Left colon (tissue), 2 donors: ENCODE measurements around the gene KCNK7. TPM values are rescaled to one million over a fixed set of nuclear protein-coding genes. Genes with fewer than 3 reads are reported as not detected.
A peak's percentile ranks its signal among the peaks of the same experiment; 100 is the strongest.
"Not testable (repeated sequence)": the region's sequence is repeated elsewhere in the genome, so short reads cannot be mapped to it uniquely, and the experiment has no call there.

Source experiments
- ATAC-seq: fragments of 200-7000 bp; cut with Tn5 transposase; one replicate; pipeline ENCODE4 v1.9.1; 2020; ENCODE audit warnings: mild to moderate bottlenecking, moderate library complexity
- DNase-seq, 2 donors: peaks; one replicate each; pipeline ENCODE4 v3.0.0-alpha.2; 2020
- intact Hi-C, 2 donors: fragments of 100-400 bp; cut with DNase I in 1 of 2; cut with micrococcal nuclease in 1 of 2; formaldehyde crosslinking; loops; one replicate each; pipeline versions ENCODE4 v1.11.2 to v1.14.0; 2022; cut with DNase I, micrococcal nuclease
- total RNA-seq, 2 donors: library from RNA; stranded (reverse); fragmentation: NEBNext Ultra II Directional; extraction: Animal tissue kit (Norgen Biotek cat#: 25700); gene quantifications; one replicate each; pipeline ENCODE4 v1.2.1, GENCODE V29; 2021
- donor health status: DM: no; HTN: no; CAD: no.
- donor health status: DM: yes; HTN: yes; CAD: no.

KCNK7 gene
- total RNA-seq, 2 donors from 2014 or later = 0.40 to 1.3 TPM

- no peak for ATAC-seq
- no peak for DNase-seq
- intact Hi-C loops = loop anchor here in 1 of 2 donors (10.0 kb wide), 1 partner anchor 59 kb away; no protein-coding TSS in a partner anchor
Observed at GRCh38 chr11:65565624-65566453, 29.8 kb downstream of the KCNK7 start.

DNA sequence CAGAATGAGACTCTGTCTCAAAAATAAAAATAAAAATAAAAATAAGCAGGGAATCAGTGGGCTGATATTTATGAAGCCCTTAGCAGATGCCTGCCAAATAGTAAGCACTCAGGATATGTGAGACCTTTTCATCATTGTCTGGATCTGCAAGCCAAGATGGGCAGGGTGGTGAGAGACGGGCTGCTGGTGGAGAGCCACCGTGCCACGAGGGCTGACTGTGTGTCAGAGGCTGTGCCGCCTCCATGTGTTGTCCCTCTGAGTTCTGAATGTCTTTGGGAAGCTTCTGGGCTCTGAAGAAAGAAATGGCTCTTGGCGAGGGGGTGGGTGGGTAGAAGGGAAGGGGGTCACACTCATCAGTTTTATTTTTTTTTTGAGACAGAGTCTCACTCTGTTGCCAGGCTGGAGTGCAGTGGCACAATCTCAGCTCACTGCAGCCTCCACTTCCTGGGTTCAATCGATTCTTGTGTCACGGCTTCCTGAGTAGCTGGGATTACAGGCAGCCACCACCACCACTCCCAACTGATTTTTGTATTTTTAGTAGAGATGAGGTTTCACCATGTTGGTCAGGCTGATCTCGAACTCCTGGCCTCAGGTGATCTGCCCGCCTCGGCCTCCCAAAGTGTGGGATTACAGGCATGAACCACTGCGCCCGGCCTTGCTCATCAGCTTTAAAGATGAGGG lies 30.6 kb downstream of the KCNK7 start:
- DNase-seq, ATAC-seq: not testable (repeated sequence)
- intact Hi-C loops = loop anchor here in 1 of 2 donors (10.0 kb wide), 1 partner anchor 60 kb away; no protein-coding TSS in a partner anchor

GRCh38 chr11:65563601-65564000 lies 32.0 kb downstream of the KCNK7 start:
- no peak for ATAC-seq
- intact Hi-C loops = loop anchor here in 1 of 2 donors (10.0 kb wide), 1 partner anchor 61 kb away; no protein-coding TSS in a partner anchor
- no peak for DNase-seq

GRCh38 chr11:65562788-65563187 lies 32.8 kb downstream of the KCNK7 start:
- no peak for DNase-seq
- ATAC-seq = no peak
- intact Hi-C loops = loop anchor here in 1 of 2 donors (10.0 kb wide), 1 partner anchor 62 kb away; no protein-coding TSS in a partner anchor

DNA sequence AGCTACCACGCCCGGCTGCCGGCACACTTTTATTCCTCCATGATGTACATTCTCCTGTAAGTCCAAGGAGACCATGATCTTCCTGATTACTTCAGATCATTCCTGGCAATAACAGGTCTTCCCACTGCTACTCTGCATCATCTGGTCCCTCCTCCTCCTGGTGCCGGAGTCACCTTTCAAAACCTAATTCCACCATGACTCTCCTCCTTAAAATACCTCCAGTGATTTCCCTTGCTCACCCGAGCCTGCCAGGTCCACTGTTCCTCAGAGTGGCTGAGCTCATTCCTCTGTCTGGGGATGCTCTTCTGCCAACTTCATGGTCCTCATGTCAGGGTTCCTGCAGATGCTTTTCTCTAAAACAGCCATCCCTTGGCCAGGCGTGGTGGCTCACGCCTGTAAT lies 33.6 kb downstream of the KCNK7 start:
- DNase-seq (no peak), ATAC-seq (no peak)
- intact Hi-C loops = loop anchor here in 1 of 2 donors (10.0 kb wide), 1 partner anchor 63 kb away; no protein-coding TSS in a partner anchor

- intact Hi-C loops = loop anchor here in 1 of 2 donors (10.0 kb wide), 1 partner anchor 64 kb away; no protein-coding TSS in a partner anchor
- peak; percentile 28 for ATAC-seq
- peak in 1 of 2 donors; percentile 62 for DNase-seq
Observed at GRCh38 chr11:65560555-65561418, 34.8 kb downstream of the KCNK7 start.

DNA sequence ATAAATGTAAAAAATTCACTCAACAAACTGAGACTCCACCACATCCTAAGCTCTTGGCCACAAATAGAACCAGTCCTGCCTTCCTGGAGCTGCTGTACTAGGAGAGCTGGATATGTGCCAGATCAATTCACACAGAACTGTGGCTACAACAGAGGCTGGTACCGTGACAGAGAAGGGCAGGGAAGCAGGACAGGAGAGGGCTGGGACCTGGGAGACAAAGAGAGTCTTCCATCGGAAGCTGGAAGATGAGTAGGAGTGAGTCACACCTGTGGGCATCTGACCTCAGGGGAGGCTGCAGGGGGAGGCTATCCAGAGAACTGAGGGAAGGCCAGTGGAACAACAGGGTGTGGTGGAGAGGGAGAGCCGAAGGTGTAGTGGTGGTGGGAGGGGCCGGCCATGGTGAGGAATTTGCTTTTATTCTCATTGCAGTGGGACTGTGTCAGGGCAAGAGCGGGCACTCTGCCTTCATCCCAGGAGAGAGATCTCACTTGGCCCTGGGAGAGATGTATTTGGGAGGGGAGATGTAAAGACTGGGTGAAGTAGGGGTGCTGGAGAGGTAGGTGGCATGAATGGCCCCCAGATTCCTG lies 35.6 kb downstream of the KCNK7 start:
- intact Hi-C loops = loop anchor here in 1 of 2 donors (10.0 kb wide), 1 partner anchor 65 kb away; no protein-coding TSS in a partner anchor
- ATAC-seq (peak; percentile 61), DNase-seq (peak; percentile 46 to 70)

- DNase-seq (no peak), ATAC-seq (no peak)
- intact Hi-C loops = no loop called here
Observed at GRCh38 chr11:65559535-65559934, 36.1 kb downstream of the KCNK7 start.

DNA sequence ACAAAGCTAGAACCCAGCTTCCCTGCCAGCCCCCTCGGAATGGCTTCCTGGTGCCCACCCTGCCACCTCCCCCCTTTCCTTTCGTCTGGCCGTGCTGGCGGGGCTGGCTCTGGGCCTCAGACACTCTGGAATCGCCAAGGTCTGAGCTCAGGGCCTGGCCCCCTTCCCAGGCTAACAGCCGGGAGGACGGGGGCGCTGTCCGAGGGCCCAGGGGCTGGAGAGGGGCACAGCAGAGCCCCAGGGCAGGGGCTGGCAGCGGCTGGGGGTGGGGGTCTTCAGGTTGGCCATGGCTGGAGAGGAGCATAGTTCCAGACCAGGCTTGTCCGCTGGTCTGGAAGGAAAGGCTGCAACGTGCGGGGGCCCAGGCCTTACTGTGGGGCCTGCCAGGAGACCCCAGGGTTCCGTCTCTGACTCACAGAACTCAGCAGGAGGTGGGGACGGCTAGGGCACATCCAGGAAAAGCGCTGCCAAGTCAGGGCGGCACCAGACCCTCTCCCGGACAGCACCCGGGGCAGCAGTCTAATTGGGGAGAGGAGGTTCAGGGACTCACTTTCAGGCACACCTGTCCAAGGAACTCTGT lies 36.6 kb downstream of the KCNK7 start:
- peak in 1 of 2 donors; percentile 47 for DNase-seq
- intact Hi-C loops = no loop called here
- ATAC-seq = no peak

DNA sequence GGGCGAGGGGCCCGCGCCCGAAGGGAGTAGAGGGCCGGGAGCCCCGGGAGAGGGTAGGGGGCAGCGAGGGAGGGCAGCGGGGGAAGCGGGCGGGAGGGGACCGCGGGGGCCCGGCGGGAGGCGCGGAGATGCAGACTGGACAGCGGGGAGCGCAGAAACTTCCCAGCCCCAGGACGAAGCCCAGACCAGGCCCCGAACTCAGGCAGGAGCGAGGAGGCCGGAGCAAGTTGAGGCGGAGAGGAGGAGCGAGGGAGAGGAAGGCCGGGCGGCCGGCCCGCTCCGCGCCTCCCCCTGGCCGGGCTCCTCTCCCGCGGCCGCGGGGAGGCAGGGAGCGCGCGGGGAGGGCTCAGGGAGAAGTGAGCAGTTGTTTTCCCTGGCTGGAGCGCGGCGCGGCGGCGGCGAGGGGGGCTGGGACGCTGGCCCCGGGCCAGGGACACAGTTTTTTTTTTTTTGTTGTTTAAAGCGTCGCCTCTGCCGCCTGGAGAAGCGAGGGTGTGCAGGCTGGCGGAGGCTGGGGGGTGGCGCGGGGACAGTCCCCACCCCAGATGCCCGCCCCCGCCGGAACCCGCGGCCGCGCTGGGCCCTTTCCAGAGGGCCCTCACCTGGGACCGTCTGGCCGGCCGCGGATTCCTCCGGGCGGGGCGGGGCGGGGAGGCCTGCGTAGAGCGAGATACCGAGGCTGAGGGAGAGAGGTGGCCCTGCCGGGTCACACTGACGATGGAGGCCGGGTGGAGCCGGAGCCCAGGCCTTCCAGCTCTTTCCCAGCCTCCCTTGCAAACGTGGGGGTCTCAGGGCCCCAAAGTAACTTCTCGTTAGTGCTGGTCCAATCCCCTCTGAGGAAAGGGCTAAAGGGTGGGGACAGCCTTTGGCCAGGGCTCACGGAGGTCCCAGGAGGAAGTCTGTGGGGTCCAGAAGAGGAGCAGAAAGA lies 37.3 kb downstream of the KCNK7 start, which contains the start of gene LTBP3:
TSS of gene LTBP3 (minus strand) at position 358 of the 928 bp plus-strand sequence. CDS start 400 bp downstream, outside the sequence.
- ATAC-seq = peak; percentile 63
- intact Hi-C loops = no loop called here

DNA sequence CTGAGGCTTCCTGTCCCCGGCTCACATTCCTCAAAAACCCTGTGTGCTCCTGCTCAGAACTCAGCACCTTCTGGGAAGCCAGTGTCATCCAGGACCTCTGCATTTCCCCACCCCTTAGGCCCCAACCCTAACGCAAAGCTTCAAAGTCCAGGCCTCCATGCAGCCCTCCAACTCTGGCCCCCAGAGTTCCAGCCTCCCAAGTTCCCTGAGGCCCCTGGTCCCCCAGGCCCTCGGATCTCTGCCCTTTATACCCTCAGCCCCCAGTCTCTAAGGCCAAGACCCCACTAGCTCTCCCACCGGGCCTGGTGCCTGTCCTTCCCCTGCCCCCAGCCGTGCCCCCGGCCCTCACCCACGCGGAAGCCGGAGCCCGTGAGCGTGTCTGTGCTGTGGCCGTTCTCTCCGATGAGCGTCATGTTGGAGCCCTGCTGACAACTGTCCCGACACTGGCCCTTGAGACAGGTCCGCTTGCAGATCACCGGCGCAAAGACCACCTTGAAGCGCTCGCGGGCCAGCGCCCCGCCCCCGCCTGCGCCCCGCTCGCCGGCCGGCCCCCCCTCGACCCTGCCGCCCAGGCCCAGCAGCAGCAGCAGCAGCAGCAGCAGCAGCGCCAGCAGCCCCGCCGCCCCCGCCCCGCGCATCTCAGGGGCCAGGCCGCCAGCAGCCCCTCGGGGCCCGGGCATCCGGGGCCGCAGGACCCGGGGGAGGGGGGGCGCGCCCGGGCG lies 38.2 kb downstream of the KCNK7 start:
- no peak for DNase-seq
- intact Hi-C loops = no loop called here

More for the DNA sequence above, 37.3 kb downstream of the KCNK7 start, which contains the start of gene LTBP3:
- DNase-seq = peak in 1 of 2 donors; percentile 64

DNA sequence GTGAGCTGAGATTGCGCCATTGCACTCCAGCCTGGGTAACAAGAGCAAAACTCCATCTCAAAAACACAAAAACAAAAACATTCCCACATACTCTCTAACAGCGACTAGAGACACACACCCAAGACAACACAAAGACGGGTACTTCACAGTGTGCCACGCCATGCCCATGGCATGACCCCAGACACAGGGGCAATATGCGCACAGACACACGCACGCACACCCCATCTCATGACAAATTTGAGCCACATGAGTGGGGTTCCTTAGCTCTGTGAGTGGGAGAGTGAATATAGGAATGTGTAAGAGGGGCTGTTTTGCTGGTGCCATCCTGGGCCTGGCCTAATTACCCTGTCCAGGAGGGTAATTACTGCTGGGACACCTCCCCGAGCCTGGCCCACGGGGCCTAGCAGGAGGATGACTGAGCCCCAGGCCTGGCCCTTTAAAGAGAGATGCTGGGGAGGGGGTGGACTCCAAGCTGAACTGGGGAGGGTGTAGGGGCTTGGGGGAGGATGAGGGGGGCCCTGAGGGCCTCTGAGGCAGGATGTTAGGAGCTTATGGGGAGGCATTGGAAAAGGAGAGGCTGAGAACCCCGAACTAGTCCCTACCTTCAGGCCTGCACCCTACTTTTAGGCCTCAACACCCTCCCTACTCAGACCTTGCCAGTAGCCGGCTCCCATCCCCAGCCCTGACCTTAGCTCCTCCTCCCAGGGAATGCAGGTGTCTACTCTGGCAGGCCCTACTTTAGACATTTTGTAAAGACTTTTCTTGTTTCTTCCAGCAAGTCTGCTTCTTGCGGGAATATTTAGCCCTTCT lies 38.9 kb downstream of the KCNK7 start:
- DNase-seq (no peak), ATAC-seq (no peak)
- intact Hi-C loops = no loop called here

More for the DNA sequence above, 38.2 kb downstream of the KCNK7 start:
- no peak for ATAC-seq

DNA sequence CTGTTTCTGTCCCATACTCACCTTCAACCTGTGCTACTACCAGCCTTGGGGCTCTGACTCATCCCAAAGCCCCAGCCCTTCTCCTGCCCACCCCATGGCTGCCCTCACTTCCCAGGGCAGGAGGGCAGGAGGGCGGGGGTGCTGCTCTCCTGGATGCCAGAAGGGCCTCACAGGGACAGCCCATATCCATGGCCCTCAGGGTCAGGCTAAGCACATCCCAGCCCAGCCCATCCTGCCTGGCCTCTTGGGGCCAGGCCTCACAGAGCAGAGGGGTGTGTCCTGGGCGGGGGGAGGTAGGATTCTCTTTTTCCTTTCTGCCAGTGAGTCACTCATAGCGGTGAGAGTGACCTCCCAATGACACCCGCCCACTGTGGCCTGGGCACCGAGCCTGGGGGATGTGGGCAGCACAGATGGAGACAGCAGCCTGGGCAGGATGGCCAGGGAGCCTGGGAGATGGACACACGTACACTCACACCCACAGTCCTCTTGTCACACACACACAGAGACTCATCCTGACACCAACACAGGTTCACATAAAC lies 39.8 kb downstream of the KCNK7 start:
- ATAC-seq (no peak), DNase-seq (no peak)
- intact Hi-C loops = no loop called here

DNA sequence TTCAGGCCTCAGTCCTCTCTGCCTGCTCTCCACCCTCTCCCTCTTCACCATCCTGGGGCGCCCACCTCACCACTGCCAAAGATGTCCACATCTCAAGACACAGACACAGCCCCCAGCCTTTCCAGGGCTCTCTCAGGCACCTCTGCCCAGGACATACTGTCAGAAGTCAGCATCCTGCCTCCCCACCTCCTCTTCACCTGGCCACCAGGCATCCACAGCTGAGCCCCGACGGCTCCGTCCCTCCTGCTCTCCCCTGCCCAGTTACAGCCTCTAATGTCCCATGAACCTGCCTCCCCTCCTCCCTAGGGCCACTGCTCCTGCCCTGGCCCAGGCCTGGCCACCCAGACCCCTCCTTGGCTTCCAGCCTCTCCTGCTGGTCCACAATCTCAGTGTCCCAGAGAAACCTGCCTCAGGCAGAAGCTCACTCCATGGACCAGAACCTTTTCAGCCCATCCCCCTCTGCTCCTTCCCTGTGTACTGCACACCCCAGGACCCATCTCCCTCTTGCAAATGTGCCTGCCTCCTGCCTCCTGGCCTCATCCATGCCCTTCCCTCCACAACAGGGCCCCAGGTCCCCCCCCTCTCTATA lies 40.7 kb downstream of the KCNK7 start:
- DNase-seq (no peak), ATAC-seq (no peak)
- intact Hi-C loops = no loop called here
